Mesodermal cell (in vitro differentiated cells): ENCODE measurements around the gene WDR46. TPM values are rescaled to one million over a fixed set of nuclear protein-coding genes. Genes with fewer than 3 reads are reported as not detected.
A peak's percentile ranks its signal among the peaks of the same experiment; 100 is the strongest.

Experiments
- H3K27ac ChIP-seq: 2 replicates; pipeline ENCODE4 v1.7.0; 2013; ENCODE audit warnings: mild to moderate bottlenecking, low read depth, low read length, moderate library complexity; ENCODE audit not compliant: severe bottlenecking
- H3K36me3 ChIP-seq: 2 replicates; pipeline ENCODE4 v1.7.1; 2013; ENCODE audit warnings: mild to moderate bottlenecking, low read length, moderate library complexity; ENCODE audit not compliant: control insufficient read depth, insufficient read depth
- H3K4me1 ChIP-seq: one replicate; pipeline ENCODE4 v1.7.1; 2013; ENCODE audit warnings: mild to moderate bottlenecking, low read length; ENCODE audit not compliant: insufficient read depth, control insufficient read depth, poor library complexity, severe bottlenecking
- H3K4me3 ChIP-seq: 2 replicates; pipeline ENCODE4 v1.7.0; 2013; ENCODE audit warnings: low read length, control low read depth, mild to moderate bottlenecking; ENCODE audit not compliant: insufficient read depth, poor library complexity, severe bottlenecking; ENCODE audit errors: extremely low read depth
- H3K9me3 ChIP-seq: 2 replicates; pipeline ENCODE4 v1.7.1; 2013; ENCODE audit warnings: mild to moderate bottlenecking, low read length, moderate library complexity; ENCODE audit not compliant: control insufficient read depth
- WGBS, 2 experiments: methylation state at CpG; one replicate each; pipeline ENCODE4 v1.1.5; 2013; ENCODE audit warnings: missing lambda C conversion rate in 2 of 2; ENCODE audit not compliant: insufficient coverage in 2 of 2; 5-methylcytosine and 5-hydroxymethylcytosine counted together
- polyA plus RNA-seq, 2 experiments: library from polyadenylated mRNA; stranded (reverse); fragments of 50-300 nt; gene quantifications; one replicate each; pipeline ENCODE4 v1.2.3, GENCODE V29; 2013

The WDR46 gene
- polyA plus RNA-seq (2013, experiment 1 of 2) = 57.1 TPM
- polyA plus RNA-seq (2013, experiment 2 of 2) = 48.4 TPM

- H3K4me3 ChIP-seq = peak within 1 kb of the TSS; percentile 85
- H3K4me1 ChIP-seq = peaks cover 16% of the 10 kb centered on the region
- 0 to 1% methylated on average over 32 to 38 of the region's 43 CpGs for WGBS, 2 experiments
- peaks cover 70% of the 10 kb centered on the region for H3K36me3 ChIP-seq
- no peak within 1 kb of the TSS for H3K27ac ChIP-seq
- no peaks in the 10 kb centered on the region for H3K9me3 ChIP-seq
These were observed at the start of gene WDR46, which contains the start of gene PFDN6 for GRCh38 chr6:33288921-33289783. TSS of gene WDR46 (minus strand) at chr6:33289239. CDS start at chr6:33289170, 69 bp downstream. TSS of gene PFDN6 (plus strand) at chr6:33289601. CDS start at chr6:33289857, 256 bp downstream.

- H3K4me3 ChIP-seq = no peak overlapping the region
- 71 to 90% methylated on average over 1 to 2 of the region's 3 CpGs for WGBS, 2 experiments
- H3K27ac ChIP-seq = no peak overlapping the region
- H3K4me1 ChIP-seq = no peaks in the 10 kb centered on the region
- H3K36me3 ChIP-seq = no peaks in the 10 kb centered on the region
- no peaks in the 10 kb centered on the region for H3K9me3 ChIP-seq
These were observed 47.5 kb upstream of the WDR46 start for GRCh38 chr6:33336495-33336894.

- Histone ChIP-seq H3K36me3 (no peaks in the 10 kb centered on the region), H3K9me3 (no peaks in the 10 kb centered on the region), H3K4me1 (no peaks in the 10 kb centered on the region), H3K27ac (no peak overlapping the region), H3K4me3 (no peak overlapping the region)
- WGBS, 2 experiments = 96 to 100% methylated on average over 3 of the region's 4 CpGs
These were observed 46.9 kb upstream of the WDR46 start for GRCh38 chr6:33335916-33336315.

- H3K4me1 ChIP-seq = no peaks in the 10 kb centered on the region
- 83 to 92% methylated on average over 1 of the region's 4 CpGs for WGBS, 2 experiments
- no peaks in the 10 kb centered on the region for H3K9me3 ChIP-seq
- no peaks in the 10 kb centered on the region for H3K36me3 ChIP-seq
- H3K27ac ChIP-seq = no peak overlapping the region
- no peak overlapping the region for H3K4me3 ChIP-seq
These were observed 44.6 kb upstream of the WDR46 start for GRCh38 chr6:33333666-33334065.

GRCh38 chr6:33330736-33331135 lies 41.7 kb upstream of the WDR46 start:
- Histone ChIP-seq H3K27ac (no peak overlapping the region), H3K36me3 (no peaks in the 10 kb centered on the region), H3K4me1 (no peaks in the 10 kb centered on the region), H3K4me3 (no peak overlapping the region), H3K9me3 (no peaks in the 10 kb centered on the region)
- 90 to 98% methylated on average over 6 to 7 of the region's 10 CpGs for WGBS, 2 experiments

GRCh38 chr6:33329058-33329457 lies 40.0 kb upstream of the WDR46 start:
- H3K36me3 ChIP-seq = no peaks in the 10 kb centered on the region
- no peaks in the 10 kb centered on the region for H3K4me1 ChIP-seq
- H3K9me3 ChIP-seq = no peaks in the 10 kb centered on the region
- no peak overlapping the region for H3K27ac ChIP-seq
- no peak overlapping the region for H3K4me3 ChIP-seq
- 82 to 93% methylated on average over 3 to 5 of the region's 5 CpGs for WGBS, 2 experiments

GRCh38 chr6:33324125-33324524 lies 35.1 kb upstream of the WDR46 start:
- 20% methylated on average over 1 of the region's 7 CpGs; no CpG with 5 or more reads in 1 of the 2 experiments for WGBS, 2 experiments
- Histone ChIP-seq H3K36me3 (peaks cover 24% of the 10 kb centered on the region), H3K4me3 (no peak overlapping the region), H3K4me1 (peaks cover 19% of the 10 kb centered on the region), H3K9me3 (no peaks in the 10 kb centered on the region), H3K27ac (no peak overlapping the region)

- 3 to 10% methylated on average over 8 to 10 of the region's 12 CpGs for WGBS, 2 experiments
These were observed 34.5 kb upstream of the WDR46 start for GRCh38 chr6:33323623-33323948.

GRCh38 chr6:33321227-33321626 lies 32.2 kb upstream of the WDR46 start:
- no peak overlapping the region for H3K27ac ChIP-seq
- peaks cover 31% of the 10 kb centered on the region for H3K36me3 ChIP-seq
- 85 to 88% methylated on average over 7 to 9 of the region's 9 CpGs for WGBS, 2 experiments
- H3K9me3 ChIP-seq = no peaks in the 10 kb centered on the region
- H3K4me3 ChIP-seq = peak overlapping the region; percentile 86
- peaks cover 28% of the 10 kb centered on the region for H3K4me1 ChIP-seq

More at GRCh38 chr6:33323623-33323948, 34.5 kb upstream of the WDR46 start:
- peak overlapping the region; percentile 86 for H3K4me3 ChIP-seq
- peaks cover 29% of the 10 kb centered on the region for H3K36me3 ChIP-seq
- peaks cover 24% of the 10 kb centered on the region for H3K4me1 ChIP-seq
- H3K9me3 ChIP-seq = no peaks in the 10 kb centered on the region
- no peak overlapping the region for H3K27ac ChIP-seq

- 90% methylated on average over 30 to 32 of the region's 32 CpGs for WGBS, 2 experiments
- H3K27ac ChIP-seq = peak overlapping the region; percentile 31
- peaks cover 28% of the 10 kb centered on the region for H3K4me1 ChIP-seq
These were observed 31.5 kb upstream of the WDR46 start for GRCh38 chr6:33320315-33321181.

More at GRCh38 chr6:33320315-33321181, 31.5 kb upstream of the WDR46 start:
- Histone ChIP-seq H3K4me3 (no peak overlapping the region), H3K36me3 (peaks cover 38% of the 10 kb centered on the region), H3K9me3 (no peaks in the 10 kb centered on the region)
